ENCODE results near the gene VAMP3. TPM values are rescaled to one million over a fixed set of nuclear protein-coding genes. Genes with fewer than 3 reads are reported as not detected.

VAMP3 gene
- total and polyA plus RNA-seq, 9 of the 15 experiments (the other 6 are each of a cell fraction or from before 2014, with no cell fraction given): 27.1 to 71.3 (median 47.5) TPM

DNA sequence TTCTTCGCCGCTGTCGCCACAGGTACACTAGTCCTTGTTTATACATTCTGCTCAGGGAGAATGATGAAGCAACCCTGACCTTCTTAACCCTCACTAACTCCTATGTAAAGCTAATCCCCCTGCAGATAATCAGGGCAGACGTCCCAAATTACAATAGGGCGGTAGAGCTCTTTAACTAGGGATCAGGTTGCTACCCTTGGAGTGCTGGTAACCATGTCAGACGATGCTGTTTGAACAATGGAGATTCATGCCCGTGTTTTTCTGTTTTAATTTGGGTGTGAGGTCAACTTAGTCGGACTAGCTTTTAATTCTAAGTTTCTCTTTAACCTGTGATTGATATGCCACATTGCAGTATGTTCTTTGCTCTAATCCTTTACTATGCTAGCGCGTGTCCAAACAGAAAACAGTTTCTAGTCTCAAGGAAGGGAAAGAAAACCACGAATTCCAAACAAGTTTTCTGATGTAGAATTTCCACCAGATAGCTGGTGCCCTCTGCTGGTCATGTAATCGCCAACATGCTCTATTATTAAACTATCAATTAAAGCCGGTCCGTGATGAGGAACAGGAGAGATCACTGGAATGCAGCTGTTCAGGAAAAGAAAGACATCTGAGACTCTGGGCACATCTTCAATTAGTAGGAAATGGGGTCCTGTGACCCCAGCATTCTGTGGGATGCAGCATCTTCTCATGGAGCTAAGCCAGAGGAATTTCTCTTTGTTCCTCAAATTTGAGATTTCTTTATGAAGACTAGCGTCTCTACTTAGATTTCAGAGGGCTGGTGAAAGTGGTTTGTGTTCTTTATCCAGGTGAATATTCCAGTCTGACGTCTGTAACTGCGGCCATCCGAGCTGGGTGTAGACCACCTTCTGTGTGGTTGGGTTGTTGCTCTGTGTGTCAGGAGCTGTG is 18.3 kb upstream of the VAMP3 start (continued):
- TF ChIP-seq, protein P1, sequence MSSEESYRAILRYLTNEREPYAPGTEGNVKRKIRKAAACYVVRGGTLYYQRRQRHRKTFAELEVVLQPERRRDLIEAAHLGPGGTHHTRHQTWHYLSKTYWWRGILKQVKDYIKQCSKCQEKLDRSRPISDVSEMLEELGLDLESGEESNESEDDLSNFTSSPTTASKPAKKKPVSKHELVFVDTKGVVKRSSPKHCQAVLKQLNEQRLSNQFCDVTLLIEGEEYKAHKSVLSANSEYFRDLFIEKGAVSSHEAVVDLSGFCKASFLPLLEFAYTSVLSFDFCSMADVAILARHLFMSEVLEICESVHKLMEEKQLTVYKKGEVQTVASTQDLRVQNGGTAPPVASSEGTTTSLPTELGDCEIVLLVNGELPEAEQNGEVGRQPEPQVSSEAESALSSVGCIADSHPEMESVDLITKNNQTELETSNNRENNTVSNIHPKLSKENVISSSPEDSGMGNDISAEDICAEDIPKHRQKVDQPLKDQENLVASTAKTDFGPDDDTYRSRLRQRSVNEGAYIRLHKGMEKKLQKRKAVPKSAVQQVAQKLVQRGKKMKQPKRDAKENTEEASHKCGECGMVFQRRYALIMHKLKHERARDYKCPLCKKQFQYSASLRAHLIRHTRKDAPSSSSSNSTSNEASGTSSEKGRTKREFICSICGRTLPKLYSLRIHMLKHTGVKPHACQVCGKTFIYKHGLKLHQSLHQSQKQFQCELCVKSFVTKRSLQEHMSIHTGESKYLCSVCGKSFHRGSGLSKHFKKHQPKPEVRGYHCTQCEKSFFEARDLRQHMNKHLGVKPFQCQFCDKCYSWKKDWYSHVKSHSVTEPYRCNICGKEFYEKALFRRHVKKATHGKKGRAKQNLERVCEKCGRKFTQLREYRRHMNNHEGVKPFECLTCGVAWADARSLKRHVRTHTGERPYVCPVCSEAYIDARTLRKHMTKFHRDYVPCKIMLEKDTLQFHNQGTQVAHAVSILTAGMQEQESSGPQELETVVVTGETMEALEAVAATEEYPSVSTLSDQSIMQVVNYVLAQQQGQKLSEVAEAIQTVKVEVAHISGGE (CRISPR knock-in tag; IDR thresholded peaks at IDR 0.05): no peak
- TF ChIP-seq RNF2 (IDR thresholded peaks at IDR 0.05): 0 out of 2 replicates have a peak, but pooled peaks have one; percentile 19
- TF ChIP-seq, protein P2, sequence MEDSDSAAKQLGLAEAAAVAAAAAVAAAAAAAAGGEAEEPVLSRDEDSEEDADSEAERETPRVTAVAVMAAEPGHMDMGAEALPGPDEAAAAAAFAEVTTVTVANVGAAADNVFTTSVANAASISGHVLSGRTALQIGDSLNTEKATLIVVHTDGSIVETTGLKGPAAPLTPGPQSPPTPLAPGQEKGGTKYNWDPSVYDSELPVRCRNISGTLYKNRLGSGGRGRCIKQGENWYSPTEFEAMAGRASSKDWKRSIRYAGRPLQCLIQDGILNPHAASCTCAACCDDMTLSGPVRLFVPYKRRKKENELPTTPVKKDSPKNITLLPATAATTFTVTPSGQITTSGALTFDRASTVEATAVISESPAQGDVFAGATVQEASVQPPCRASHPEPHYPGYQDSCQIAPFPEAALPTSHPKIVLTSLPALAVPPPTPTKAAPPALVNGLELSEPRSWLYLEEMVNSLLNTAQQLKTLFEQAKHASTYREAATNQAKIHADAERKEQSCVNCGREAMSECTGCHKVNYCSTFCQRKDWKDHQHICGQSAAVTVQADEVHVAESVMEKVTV (CRISPR knock-in tag; IDR thresholded peaks at IDR 0.05): peak; percentile 34; the same call in 1 of the 2 replicates
- TF ChIP-seq CEBPB (tag; IDR thresholded peaks at IDR 0.05): peak; percentile 70
- TF ChIP-seq ZNF143 (CRISPR knock-in tag; IDR thresholded peaks at IDR 0.05): no peak
- peak; percentile 88; the same call in 1 of the 2 replicates for TF ChIP-seq EZH2 (IDR thresholded peaks at IDR 0.05; ENCODE audit: borderline replicate concordance, low read depth, low read length)
- TF ChIP-seq RFX7 (CRISPR knock-in tag; IDR thresholded peaks at IDR 0.05): no peak
- peak; percentile 57 to 84 for TF ChIP-seq RAD21 (CRISPR knock-in tag; conservative IDR thresholded peaks at IDR 0.05 in 1 of 2, IDR thresholded peaks at IDR 0.05 in 1 of 2)
- TF ChIP-seq TCF3 (CRISPR knock-in tag; IDR thresholded peaks at IDR 0.05): no peak
- TF ChIP-seq JUND (IDR thresholded peaks at IDR 0.05; ENCODE audit: borderline replicate concordance, low read depth, low read length): 0 out of 2 replicates have a peak, but pooled peaks have one; percentile 11
- TF ChIP-seq JUND (tag; IDR thresholded peaks at IDR 0.05; ENCODE audit: borderline replicate concordance, low read depth, low read length): no peak
- TF ChIP-seq, protein P3, sequence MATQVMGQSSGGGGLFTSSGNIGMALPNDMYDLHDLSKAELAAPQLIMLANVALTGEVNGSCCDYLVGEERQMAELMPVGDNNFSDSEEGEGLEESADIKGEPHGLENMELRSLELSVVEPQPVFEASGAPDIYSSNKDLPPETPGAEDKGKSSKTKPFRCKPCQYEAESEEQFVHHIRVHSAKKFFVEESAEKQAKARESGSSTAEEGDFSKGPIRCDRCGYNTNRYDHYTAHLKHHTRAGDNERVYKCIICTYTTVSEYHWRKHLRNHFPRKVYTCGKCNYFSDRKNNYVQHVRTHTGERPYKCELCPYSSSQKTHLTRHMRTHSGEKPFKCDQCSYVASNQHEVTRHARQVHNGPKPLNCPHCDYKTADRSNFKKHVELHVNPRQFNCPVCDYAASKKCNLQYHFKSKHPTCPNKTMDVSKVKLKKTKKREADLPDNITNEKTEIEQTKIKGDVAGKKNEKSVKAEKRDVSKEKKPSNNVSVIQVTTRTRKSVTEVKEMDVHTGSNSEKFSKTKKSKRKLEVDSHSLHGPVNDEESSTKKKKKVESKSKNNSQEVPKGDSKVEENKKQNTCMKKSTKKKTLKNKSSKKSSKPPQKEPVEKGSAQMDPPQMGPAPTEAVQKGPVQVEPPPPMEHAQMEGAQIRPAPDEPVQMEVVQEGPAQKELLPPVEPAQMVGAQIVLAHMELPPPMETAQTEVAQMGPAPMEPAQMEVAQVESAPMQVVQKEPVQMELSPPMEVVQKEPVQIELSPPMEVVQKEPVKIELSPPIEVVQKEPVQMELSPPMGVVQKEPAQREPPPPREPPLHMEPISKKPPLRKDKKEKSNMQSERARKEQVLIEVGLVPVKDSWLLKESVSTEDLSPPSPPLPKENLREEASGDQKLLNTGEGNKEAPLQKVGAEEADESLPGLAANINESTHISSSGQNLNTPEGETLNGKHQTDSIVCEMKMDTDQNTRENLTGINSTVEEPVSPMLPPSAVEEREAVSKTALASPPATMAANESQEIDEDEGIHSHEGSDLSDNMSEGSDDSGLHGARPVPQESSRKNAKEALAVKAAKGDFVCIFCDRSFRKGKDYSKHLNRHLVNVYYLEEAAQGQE (IDR thresholded peaks at IDR 0.05; ENCODE audit: borderline replicate concordance): peak; percentile 69
- TF ChIP-seq, protein P3 (CRISPR knock-in tag; IDR thresholded peaks at IDR 0.05; ENCODE audit: low read depth): no peak
